GM18517 (cell line): ENCODE measurements around the gene AGAP3.
A peak's percentile ranks its signal among the peaks of the same experiment; 100 is the strongest.
"Not testable (repeated sequence)": the region's sequence is repeated elsewhere in the genome, so short reads cannot be mapped to it uniquely, and the experiment has no call there.

ENCODE experiments used
- ATAC-seq: cut with Tn5 transposase; IDR thresholded peaks from one replicate; pipeline ENCODE4 v1.9.1; 2021; ENCODE audit warnings: mild to moderate bottlenecking, moderate library complexity; ENCODE audit not compliant: unreplicated experiment

Gene AGAP3

DNA sequence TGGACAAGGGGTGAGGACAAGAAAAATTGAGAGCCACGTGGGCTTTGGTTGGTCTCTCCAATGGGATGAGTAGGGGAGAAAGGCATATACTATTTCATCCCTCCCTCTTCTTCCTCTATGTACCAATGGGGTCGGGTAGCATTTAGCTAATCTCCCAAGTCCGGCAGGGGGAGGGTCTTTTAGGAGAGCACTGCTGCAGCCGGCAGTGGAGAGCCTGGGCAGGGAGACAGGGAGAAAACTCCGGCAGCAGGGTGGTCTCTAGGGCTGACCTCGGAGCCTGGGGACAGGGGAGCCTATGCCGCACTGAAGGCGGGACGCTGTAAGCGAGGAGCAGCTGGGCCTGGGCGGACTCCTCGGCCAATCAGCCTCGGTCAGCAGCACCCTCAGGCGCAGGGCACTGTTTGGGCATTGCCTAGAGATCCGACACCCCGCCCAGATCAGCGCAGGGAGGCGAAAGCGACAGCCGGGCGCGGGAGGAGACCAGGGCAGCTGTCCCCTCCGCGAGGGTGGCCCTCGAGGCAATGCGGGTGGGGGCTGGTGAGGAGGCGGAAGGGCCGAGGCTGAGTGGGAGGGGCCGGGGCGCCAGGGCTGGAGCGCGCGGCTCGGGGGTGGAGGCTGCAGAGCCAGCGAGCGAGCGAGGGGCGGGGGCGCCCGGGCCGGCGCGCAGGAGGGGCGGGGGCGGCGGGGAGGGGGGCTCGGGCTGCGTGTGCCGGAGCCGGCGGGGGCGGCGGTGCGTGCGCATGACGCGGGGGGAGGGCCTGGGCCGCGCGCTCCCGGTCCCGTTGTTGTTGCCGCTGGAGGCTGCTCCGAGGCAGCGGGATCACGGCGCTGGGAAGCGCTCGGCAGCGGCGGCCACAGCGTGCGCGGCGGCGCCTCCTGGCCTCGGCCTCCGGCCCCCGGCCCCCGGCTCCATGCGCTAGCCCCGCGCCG, at the start of gene AGAP3:
Gene AGAP3, plus strand, starts transcription at position 785 of the 930 bp plus-strand sequence. CDS start 267 bp downstream, outside the sequence.
- ATAC-seq = no peak

DNA sequence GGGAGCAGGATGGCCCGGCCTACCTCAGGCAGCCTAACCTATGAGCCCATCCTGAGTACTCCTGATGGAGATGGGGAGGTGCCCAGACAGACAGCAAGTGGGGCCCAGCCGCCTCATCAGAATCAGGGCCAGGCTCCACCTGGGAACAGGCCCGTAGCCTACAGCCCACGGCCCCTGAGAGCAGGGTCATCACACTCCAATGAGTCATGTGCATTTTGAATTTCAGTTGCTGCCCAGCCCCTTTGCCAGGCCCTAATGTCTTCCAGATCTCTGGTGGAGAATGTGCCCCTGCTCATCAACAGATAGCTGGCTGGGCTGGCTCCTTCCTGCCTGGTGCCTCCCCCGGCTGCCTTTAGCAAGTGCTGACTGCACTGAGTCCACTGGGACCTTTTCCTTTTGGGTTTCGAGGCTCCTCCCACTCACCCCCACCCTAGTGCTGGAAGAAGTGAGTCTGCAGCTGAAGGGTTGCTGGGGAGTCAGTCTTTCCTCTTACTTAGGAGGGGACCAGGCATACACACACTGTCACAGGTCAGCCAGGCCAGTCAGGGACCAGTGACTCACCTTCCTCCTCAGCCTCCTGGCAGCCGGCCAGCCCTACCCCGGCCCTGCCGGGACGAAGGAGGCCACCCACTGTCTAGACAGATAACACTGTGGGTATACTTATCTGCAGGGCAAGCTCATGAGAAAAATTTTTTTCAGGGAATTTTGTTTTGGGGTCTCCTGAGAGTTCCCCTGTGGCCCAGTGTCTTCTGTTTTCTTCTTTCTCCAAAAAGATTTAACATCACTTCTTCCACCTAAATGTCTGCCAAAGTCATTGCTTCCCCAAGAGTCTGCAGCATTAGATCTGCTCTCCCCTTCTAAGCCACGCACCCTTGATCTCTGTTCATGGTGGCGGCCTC, 47.1 kb upstream of the AGAP3 start:
- ATAC-seq = no peak

DNA sequence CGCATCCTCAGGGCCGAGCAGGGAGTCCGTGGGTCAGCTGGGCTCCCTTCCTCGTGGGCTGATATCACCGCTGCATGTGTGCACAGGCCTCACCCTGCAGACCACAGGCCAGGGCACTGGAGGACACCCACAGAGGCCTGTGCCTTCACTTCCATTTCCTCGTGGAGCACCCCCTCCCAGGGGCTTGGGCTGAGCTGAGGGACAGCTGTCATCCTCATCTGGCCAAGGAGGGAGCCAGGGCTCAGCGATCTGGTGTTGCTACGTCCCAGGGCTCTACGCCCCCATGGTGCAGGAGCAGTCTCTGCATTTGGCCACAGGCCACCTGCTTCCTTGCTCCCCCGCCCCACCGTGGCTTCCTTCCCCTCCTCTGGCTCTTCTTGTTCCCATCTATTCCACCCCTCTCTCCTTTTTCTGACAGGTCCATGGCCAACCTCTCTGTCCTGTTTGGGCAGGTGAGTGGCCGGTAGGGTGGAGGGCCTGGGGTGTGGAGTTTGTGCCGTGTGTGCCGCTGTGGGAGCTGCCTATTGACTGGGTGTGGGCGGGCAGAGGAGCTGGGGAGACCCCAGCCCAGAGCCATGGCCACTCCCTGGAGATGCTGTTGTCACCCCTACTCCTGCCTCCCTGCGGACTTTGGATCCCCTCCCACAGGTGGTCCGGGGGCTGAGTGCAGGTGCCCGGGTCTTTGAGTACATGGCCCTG, 46.3 kb upstream of the AGAP3 start:
- no peak for ATAC-seq

DNA sequence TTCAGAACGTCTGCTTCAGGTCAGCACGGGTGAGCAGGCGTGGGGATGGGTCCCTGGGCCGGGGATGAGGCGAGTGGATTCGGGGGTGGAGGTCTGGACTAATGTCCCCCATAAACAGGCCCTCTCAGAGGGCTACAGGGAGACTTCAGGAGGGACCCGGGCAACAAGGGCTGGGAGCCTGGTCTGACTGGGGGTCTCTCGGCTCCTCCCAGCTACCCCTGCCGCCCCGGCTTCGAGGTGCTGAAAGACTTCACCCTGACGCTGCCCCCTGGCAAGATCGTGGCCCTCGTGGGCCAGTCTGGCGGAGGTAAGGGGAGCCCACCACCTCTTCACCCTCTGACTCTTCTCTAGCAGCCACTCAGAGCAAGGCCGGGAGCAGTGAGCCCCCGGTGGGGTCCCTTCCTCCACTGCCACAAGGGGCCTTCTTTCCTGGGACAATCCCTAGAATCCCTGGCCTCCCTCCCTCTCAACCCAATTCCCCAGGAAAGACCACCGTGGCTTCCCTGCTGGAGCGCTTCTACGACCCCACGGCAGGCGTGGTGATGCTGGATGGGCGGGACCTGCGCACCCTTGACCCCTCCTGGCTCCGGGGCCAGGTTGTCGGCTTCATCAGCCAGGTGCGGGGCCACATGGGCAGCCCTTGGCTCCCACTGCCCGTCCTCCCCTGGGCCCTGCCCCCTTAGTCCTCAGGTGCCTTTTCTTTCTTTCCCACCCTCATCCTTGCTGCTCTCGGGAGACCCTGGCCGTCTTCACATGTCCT, 45.5 kb upstream of the AGAP3 start:
- ATAC-seq = no peak

DNA sequence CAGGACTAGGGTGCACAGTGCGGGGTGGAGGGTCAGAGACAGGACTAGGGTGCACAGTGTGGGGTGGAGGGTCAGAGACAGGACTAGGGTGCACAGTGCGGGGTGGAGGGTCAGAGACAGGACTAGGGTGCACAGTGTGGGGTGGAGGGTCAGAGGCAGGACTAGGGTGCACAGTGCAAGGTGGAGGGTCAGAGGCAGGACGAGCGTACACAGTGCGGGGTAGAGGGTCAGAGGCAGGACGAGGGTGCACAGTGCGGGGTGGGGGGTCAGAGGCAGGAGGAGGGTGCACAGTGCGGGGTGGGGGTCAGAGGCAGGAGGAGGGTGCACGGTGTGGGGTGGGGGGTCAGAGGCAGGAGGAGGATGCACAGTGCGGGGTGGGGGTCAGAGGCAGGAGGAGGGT, 42.8 kb upstream of the AGAP3 start:
- ATAC-seq = not testable (repeated sequence)

DNA sequence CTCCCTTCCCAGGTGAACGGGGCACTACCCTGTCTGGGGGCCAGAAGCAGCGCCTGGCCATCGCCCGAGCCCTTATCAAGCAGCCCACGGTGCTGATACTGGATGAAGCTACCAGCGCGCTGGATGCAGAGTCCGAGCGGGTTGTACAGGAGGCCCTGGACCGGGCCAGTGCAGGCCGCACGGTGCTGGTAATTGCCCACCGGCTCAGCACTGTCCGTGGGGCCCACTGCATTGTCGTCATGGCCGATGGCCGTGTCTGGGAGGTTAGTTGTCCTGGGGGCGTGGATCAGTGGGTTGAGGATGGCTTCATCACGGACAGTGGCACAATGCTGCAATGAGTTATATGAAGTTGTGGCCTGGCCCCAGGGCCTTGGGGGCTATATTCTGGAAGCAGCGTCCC, 42.3 kb upstream of the AGAP3 start:
- no peak for ATAC-seq

DNA sequence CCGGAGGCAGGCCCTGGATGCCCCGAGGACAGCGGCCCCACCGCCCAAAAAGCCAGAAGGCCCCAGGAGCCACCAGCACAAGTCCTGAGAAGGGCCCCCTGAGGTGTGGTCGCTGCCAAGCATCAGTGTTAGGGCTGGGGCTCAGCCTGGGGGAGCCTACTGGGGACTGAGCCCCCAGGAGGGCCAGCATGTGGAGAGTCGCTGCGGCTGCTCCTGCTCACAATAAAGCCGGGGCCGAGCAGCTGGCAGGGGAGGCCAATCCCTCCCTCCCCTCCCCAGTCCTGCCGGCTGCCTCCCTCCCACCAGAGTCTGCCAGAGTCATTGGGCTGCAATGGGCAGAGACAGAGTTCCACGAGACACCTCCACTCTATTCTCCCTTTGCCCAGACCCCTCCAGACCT, 41.0 kb upstream of the AGAP3 start:
- ATAC-seq = no peak

DNA sequence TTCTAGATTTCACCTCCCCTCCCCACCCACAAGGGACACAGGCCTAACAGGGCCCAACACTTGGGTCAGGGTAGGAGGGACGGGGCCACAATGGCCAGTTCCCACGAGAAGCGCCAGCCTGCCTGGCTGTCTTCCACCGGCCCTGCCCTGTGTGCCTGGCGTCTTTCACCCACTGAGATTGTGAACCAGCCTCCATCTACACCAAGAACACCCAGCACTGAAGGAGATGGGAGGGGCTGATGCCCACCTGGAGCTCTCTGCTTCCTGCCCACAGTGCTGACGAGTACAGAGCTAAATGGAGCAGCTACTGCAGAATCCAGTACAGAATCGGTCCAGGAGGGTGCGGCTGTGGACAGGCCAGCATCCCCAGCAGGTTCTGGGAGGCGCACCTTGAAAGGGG, 40.3 kb upstream of the AGAP3 start:
- ATAC-seq = no peak

DNA sequence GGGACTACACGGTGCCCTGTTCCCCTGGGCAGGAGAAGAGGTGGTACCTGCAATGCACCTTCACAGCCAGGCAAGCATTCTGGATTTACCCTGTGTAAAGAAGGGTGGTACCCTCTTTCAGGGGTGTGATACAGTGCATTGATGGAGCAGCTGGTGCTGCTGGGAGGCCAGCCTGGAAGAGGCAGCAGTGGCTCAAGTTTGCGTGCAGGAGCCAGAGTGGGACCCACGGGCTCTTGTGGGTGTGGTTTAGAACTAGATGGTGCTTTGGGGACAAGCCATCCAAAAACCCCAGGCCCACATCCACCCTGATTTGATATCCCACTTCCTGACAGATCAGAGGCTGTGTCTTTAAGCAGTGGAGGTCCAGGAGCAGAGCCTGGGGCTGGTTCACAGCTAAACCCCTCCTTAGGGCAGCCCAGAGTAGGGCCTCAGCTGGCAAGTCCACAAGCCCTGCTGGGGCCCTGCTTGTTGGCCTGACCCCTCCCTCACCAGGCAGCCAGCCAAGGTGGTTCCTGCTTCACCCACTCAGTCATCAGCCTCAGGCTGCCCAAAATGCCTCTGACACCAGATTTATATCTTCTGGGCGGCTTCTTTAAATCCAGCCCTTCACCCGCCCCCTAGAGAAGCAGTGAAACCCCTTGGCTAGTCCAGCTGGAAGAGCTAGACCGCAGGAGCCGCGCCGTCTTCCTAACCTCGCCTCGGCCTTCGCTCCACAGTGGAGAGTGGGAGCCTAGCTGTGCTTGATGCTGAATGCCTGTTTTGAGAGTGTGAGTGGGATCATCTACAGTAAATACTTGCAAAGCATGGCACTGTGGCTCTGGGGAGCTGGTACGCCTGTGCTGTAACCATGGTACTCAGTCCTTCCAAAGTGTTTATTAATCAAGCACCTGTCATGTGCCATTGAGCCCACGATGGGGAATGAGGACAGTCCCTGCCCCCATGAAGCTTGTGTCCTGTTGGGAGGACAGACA, 39.4 kb upstream of the AGAP3 start:
- ATAC-seq = no peak

DNA sequence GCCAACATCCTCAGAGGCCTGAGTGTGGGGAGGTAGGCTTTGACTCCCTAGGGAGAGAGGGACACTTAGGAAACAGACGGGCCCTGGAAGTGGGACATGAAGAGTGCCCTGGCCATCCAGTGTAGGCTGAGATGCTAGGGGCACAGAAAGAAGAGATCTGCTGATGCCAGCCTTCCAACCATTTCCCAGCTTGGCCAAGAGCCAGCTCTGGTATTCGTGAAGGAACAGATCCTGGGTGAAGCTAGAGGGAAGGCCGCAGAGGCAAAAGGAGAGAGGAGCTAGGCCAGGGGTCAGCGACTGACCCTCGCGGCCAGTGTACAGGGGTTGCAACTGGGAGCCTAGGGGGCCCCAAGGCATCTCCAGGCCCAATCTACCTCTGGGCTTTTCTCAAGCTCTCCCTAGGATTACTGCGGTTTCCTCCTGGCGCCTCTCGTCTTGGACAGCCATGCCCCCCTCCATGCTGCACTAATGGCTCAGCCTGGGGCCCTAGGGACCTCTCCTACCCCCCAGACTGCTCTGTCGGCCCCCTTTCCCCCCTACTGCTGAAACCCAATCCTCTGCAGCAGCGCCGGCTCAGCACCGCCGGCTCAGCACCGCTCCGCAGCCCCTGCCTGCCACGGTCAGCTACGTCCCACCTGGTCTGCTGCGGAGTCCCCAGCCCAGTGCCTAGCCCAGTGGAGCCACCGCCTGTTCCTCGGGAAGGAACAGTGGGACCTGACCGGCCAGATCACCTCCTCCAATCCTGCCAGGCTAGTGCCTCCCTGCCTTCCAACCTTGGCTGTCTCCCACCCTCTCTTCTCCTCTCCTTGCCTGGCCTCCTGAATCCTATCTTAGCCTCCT, 38.1 kb upstream of the AGAP3 start, which contains the start of gene ASIC3:
Gene ASIC3, plus strand, starts transcription at position 556 of the 840 bp plus-strand sequence. CDS start 355 bp downstream, outside the sequence.
- ATAC-seq = no peak

DNA sequence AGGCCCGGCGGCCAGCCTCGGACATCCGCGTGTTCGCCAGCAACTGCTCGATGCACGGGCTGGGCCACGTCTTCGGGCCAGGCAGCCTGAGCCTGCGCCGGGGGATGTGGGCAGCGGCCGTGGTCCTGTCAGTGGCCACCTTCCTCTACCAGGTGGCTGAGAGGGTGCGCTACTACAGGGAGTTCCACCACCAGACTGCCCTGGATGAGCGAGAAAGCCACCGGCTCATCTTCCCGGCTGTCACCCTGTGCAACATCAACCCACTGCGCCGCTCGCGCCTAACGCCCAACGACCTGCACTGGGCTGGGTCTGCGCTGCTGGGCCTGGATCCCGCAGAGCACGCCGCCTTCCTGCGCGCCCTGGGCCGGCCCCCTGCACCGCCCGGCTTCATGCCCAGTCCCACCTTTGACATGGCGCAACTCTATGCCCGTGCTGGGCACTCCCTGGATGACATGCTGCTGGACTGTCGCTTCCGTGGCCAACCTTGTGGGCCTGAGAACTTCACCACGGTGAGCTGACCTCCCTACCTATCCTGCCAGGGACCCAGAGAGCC, 37.3 kb upstream of the AGAP3 start:
- ATAC-seq = no peak

DNA sequence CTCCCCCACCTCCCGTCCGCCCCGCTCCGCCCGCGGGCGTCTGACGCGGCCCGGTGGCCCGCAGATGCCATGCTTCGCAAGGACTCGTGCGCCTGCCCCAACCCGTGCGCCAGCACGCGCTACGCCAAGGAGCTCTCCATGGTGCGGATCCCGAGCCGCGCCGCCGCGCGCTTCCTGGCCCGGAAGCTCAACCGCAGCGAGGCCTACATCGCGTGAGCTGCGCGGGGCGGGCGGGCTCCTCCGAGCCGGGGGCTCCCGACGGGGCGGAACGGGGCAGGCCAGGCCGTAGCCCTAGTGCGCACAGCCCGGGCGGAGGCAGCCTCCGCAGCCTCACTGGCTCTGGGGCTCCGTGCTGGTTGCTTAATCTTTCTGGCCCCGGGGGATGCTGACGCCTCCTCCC, 35.2 kb upstream of the AGAP3 start:
- no peak for ATAC-seq

DNA sequence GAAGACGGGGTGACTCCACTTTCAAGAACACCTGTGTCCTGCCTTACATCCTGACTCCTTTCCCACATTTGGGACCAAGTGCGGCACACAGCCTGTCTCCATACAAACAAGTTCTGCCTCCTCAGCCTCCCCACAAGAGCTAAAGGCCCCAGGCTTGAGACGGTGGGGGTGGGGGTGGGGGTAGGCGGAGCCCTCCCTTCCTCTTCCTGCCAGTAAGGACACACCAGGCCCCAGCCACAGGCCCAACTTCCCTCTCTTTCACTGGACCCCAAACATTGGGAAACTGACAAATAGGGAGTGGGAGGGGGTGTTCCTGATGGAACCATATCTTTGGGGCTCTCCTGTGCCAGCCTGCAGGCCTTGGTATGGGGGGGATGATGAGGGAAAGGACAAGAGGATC, 33.2 kb upstream of the AGAP3 start:
- ATAC-seq = no peak

DNA sequence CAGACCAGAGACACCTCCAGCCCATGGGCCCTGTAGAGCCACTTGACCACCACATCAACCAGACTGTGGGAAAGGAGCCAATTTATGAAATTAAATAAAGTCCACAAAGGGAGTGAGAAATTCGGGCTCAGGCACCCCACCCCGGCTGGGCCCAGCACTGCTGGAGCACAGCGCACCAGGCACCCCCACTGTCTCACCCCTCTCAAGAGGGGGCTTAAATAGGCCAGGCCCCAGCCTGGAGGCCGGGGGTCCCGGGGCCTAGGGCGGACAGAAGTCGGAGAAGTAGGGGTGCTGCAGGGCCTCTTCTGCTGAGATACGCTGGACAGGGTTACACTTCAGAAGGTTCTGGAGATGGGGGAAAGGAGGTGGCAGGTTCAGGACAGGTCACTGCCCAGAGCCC, 32.5 kb upstream of the AGAP3 start:
- no peak for ATAC-seq

DNA sequence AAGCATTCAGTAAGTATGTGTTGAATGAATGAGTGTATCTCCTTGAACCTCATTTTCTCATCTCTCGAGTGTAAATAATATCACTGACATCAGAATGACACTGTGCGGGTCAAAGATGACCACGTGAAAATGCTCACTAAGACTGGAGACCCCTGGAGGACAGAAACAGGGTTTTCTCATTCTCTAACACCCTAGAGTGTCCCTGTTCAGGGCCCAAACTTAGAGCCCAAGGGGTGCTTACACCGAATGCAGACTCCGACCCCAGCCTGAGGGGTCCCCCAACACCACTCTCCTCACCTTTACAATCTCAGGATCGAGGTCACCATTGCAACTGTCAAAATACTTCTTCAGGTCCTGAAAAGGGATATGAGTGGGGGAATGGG, 30.0 kb upstream of the AGAP3 start:
- ATAC-seq = no peak

DNA sequence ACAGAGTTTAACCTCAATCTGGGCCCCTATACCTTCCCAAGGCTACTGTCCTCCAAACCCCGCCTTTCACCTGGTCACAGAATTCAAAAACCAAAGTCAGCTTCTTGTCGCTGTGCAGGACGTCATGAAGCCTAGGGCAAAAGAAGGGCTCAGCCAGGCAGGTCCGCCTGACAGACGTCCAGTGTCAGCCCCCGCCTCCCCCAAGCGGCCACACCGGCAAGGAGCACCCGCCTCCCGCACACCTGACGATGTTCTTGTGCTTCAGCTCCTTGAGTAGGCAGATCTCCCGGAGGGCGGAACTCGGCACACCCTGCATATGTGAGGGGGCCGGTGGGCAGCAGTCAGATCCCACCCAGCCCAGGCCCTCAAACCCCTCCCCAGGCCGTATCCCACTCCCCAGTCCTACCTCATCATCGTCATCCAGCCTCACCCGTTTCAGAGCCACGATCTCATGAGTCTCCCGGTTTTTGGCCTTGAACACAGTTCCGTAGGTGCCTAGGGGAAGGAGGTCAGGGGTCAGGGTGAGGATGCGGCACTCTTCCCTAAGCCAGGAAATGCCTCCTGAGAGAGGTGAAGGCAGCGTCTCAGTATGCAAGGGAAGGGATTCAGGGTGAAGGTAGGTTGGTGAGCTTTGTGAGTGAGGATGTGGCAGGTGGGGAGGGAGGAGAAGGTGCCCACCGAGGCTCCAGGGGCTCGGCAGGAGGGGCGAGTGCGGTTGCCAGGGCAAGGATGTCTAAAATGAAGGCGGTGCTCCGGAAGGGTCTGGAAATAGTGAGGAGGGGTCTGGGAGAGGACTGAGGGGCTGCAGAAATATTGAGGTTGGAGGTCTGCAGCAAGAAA, 29.4 kb upstream of the AGAP3 start:
- ATAC-seq = no peak

DNA sequence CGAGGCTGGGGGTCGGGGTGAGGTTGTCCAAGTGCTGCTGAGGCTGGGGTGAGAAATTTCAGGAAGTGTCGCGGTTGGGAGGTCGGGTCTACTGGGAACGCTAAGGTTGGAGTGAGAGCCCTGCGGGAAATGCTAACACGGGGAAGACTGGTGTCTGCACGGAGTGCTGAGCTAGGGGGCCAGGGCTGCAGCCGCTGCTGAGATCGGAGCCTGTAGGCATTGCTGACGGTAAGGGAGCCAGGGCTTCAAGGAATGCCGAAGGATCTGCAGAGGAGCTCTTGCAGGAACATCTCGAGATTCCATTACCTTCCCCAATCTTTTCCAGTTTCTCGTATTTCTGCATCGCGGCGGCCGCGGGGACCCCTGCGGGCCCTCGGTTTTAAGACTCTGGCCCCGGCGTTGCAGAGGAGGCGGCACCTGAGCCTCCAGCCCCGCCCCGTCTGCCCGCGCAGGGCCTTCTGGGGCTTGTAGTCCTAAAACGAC, 28.7 kb upstream of the AGAP3 start, which contains the start of gene CDK5:
Gene CDK5, minus strand, starts transcription at position 392 of the 483 bp plus-strand sequence. Its CDS starts 49 bp downstream, at position 343.
- peak; percentile 39 for ATAC-seq
